Astrocyte of the hippocampus (primary cell): Measurements from ENCODE around the gene RBL1.

Experiments used
- DNase-seq: peaks from one replicate; pipeline ENCODE4 v3.0.0; 2011; ENCODE audit warnings: low read depth, low spot score

RBL1 gene

GRCh38 chr20:36950414-36951197 lies 145.2 kb downstream of the RBL1 start:
- peak; percentile 47 for DNase-seq
